ENCODE data around the gene MGLL.
A peak's percentile ranks its signal among the peaks of the same experiment; 100 is the strongest.

The MGLL gene

DNA sequence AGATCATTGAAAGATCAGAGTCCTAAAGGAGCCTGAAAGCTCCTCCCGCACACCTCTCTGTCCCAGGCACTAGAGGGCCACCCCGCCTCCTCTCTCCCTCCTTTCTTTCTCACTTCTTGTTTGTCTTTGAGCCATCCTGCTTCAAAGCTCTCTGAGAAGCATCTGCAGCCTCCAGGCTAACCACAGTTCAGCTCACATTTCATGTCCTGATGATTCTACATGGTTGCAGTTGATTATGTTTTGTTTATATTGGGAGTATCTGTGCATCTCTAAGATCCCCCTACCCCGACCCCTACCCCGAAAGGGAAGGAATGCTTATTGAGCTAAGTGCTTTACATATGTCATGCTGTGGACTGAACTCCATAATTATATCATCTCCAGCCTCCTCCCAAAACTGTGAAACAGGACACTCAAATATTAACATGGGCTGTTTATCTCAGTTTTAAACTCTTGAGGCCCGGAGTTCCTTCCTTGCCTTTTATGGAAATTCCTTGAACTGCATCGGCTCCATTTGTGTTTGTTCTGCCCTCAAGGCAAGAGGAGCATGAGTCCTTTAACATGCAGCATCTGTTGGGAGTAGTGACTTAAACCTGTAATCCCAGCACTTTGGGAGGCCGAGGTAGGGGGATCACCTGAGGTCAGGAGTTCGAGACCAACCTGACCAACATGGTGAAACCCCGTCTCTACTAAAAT, 30.9 kb downstream of the MGLL start:
- H3K4me1 ChIP-seq, result peaks cover 19 to 27% (median 25%) of the 10 kb centered on the region in 10 experiments
- H3K27me3 ChIP-seq, result no peaks in the 10 kb centered on the region
- TF ChIP-seq Cebpa-rat (IDR thresholded peaks at IDR 0.05), result no peak
- no peak overlapping the region for H3K4me3 ChIP-seq
- peak overlapping the region; percentile 40 to 78 (median 63); a peak in 20 of 22 replicates for H3K4me2 ChIP-seq
- no peak overlapping the region; a peak in 1 of 22 replicates for H3K27ac ChIP-seq
- no peaks in the 10 kb centered on the region for H3K36me3 ChIP-seq
- peaks cover 0 to 5% (median 0%) of the 10 kb centered on the region in 11 experiments; a peak in 1 of 22 replicates for H4K20me1 ChIP-seq
- H3K9ac ChIP-seq, result peak overlapping the region in 1 of 11 experiments; percentile 13; a peak in 2 of 22 replicates
- H3K9me3 ChIP-seq (replicated peaks in 1 of 11), result 0 out of 22 replicates have a peak, but pooled peaks cover 0 to 5% (median 0%) of the 10 kb centered on the region in 11 experiments

DNA sequence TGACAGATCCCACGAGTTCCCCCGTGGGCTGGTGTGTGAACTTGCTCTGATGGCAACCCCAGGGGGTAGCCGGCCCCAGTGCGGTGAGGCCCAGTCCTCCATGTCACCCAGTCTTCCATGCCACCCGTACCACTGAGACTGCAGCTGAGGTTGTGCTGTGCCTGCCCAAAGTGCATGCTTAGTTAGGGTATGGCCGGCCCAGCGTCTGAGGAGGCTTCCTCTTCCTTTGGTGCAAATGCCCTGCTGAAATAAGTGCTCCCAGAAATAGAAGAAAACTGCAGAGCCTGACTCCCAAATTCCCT, 31.5 kb downstream of the MGLL start:
- peaks cover 0 to 5% (median 0%) of the 10 kb centered on the region in 11 experiments; a peak in 1 of 22 replicates for H4K20me1 ChIP-seq
- H3K9ac ChIP-seq, result peak overlapping the region in 2 of 11 experiments; percentile 13; a peak in 3 of 22 replicates
- no peaks in the 10 kb centered on the region for H3K36me3 ChIP-seq
- H3K4me1 ChIP-seq, result peaks cover 22 to 33% (median 29%) of the 10 kb centered on the region in 10 experiments
- no peak for TF ChIP-seq Cebpa-rat (IDR thresholded peaks at IDR 0.05)
- no peaks in the 10 kb centered on the region for H3K27me3 ChIP-seq
- H3K4me3 ChIP-seq, result no peak overlapping the region
- 0 out of 22 replicates have a peak, but pooled peaks cover 0 to 5% (median 0%) of the 10 kb centered on the region in 11 experiments for H3K9me3 ChIP-seq (replicated peaks in 1 of 11)
- peak overlapping the region; percentile 40 to 78 (median 63) for H3K4me2 ChIP-seq
- no peak overlapping the region; a peak in 1 of 22 replicates for H3K27ac ChIP-seq

DNA sequence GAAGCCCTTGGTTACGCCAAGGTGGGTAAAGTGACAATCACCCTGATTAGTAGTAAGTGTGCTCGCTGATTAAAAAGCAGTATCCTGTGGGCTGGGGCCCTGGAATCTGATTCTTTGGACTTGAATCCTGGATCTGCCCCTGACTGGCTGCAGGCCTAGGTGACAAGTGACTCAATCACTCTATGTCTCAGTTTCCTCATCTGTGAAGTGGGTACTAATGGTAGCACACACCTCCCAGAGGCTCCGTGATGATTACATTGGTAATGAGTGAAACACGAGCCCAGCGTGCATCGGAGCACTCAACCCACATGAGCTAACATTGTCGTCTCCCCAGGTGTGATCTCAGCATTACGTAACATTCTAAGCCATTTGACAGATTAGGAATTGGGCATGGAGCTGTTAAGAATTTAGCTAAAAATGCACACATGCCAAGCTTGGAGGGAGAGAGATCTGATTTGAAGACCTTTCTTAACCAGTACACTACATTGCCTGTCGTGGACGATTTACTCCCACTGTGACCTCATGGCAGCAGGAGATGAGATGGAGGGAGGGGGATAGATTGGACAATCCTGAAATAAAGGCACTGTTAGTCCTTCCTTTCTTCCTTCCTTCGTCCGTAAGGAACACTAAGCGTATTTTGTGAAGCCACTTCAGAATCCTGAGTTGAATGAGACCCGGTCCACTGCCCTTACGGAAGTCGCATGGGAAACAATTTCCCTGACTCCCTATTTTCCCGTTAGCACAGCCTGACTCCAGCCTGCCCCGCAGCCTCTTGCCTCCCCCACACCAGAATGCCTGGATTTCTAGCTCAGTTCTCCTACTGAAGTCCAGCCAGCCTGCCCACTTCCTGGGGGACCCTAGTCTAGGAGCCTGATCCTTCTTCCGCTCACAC, 32.1 kb downstream of the MGLL start:
- Histone ChIP-seq H3K4me2 (peak overlapping the region; percentile 40 to 78 (median 63)), H3K4me1 (peaks cover 28 to 39% (median 35%) of the 10 kb centered on the region in 10 experiments), H3K27me3 (no peaks in the 10 kb centered on the region; a peak in 1 of 22 replicates), H3K36me3 (no peaks in the 10 kb centered on the region), H3K9ac (peak overlapping the region in 1 of 11 experiments; percentile 13; a peak in 2 of 22 replicates), H3K4me3 (no peak overlapping the region), H3K27ac (no peak overlapping the region; a peak in 1 of 22 replicates), H3K9me3 (replicated peaks in 1 of 11) (0 out of 22 replicates have a peak, but pooled peaks cover 0 to 5% (median 0%) of the 10 kb centered on the region in 11 experiments), H4K20me1 (peaks cover 0 to 5% (median 0%) of the 10 kb centered on the region in 11 experiments; a peak in 1 of 22 replicates)
- TF ChIP-seq Cebpa-rat (IDR thresholded peaks at IDR 0.05), result peak in 2 of 11 experiments; percentile 36 to 69; a peak in 4 of 22 replicates

GRCh38 chr3:127789051-127789450, 33.3 kb downstream of the MGLL start:
- Histone ChIP-seq H3K9ac (no peak overlapping the region), H3K4me3 (no peak overlapping the region), H3K27me3 (peaks cover 0 to 5% (median 0%) of the 10 kb centered on the region in 11 experiments; a peak in 2 of 22 replicates), H3K4me2 (no peak overlapping the region), H3K36me3 (no peaks in the 10 kb centered on the region), H4K20me1 (peaks cover 0 to 5% (median 0%) of the 10 kb centered on the region in 11 experiments; a peak in 1 of 22 replicates), H3K9me3 (replicated peaks in 1 of 11) (no peaks in the 10 kb centered on the region), H3K27ac (no peak overlapping the region), H3K4me1 (peaks cover 40 to 50% (median 46%) of the 10 kb centered on the region in 10 experiments)
- no peak for TF ChIP-seq Cebpa-rat (IDR thresholded peaks at IDR 0.05)

GRCh38 chr3:127788451-127788909, 33.8 kb downstream of the MGLL start:
- H3K27ac ChIP-seq, result no peak overlapping the region
- no peak overlapping the region for H3K4me2 ChIP-seq
- no peaks in the 10 kb centered on the region for H3K36me3 ChIP-seq
- H3K27me3 ChIP-seq, result peaks cover 0 to 10% (median 0%) of the 10 kb centered on the region in 11 experiments; a peak in 3 of 22 replicates
- H3K9me3 ChIP-seq (replicated peaks in 1 of 11), result no peaks in the 10 kb centered on the region
- no peak for TF ChIP-seq Cebpa-rat (IDR thresholded peaks at IDR 0.05)
- H3K9ac ChIP-seq, result no peak overlapping the region
- peaks cover 40 to 56% (median 52%) of the 10 kb centered on the region in 10 experiments for H3K4me1 ChIP-seq
- H3K4me3 ChIP-seq, result no peak overlapping the region
- peaks cover 0 to 5% (median 0%) of the 10 kb centered on the region in 11 experiments; a peak in 1 of 22 replicates for H4K20me1 ChIP-seq

- Histone ChIP-seq H3K4me3 (no peak overlapping the region), H3K4me2 (peak overlapping the region in 1 of 11 experiments; percentile 9; a peak in 1 of 22 replicates), H3K27me3 (peaks cover 0 to 11% (median 0%) of the 10 kb centered on the region in 11 experiments; a peak in 3 of 22 replicates), H3K4me1 (peaks cover 40 to 59% (median 53%) of the 10 kb centered on the region in 10 experiments), H3K9me3 (replicated peaks in 1 of 11) (no peaks in the 10 kb centered on the region), H3K9ac (no peak overlapping the region; a peak in 1 of 22 replicates), H3K36me3 (no peaks in the 10 kb centered on the region), H4K20me1 (peaks cover 0 to 5% (median 0%) of the 10 kb centered on the region in 11 experiments; a peak in 1 of 22 replicates), H3K27ac (no peak overlapping the region)
- TF ChIP-seq Cebpa-rat (IDR thresholded peaks at IDR 0.05), result no peak
These were observed 34.5 kb downstream of the MGLL start for GRCh38 chr3:127787571-127788365.

- Histone ChIP-seq H3K9ac (no peak overlapping the region), H4K20me1 (peaks cover 0 to 5% (median 0%) of the 10 kb centered on the region in 11 experiments; a peak in 1 of 22 replicates), H3K4me1 (peaks cover 40 to 62% (median 55%) of the 10 kb centered on the region in 10 experiments), H3K4me2 (no peak overlapping the region; a peak in 1 of 22 replicates), H3K36me3 (no peaks in the 10 kb centered on the region), H3K27ac (no peak overlapping the region), H3K27me3 (peaks cover 0 to 11% (median 0%) of the 10 kb centered on the region in 11 experiments; a peak in 3 of 22 replicates), H3K4me3 (no peak overlapping the region), H3K9me3 (replicated peaks in 1 of 11) (no peaks in the 10 kb centered on the region)
- no peak for TF ChIP-seq Cebpa-rat (IDR thresholded peaks at IDR 0.05)
These were observed 35.2 kb downstream of the MGLL start for GRCh38 chr3:127787071-127787490.
